Activated T-cell treated with anti-CD3 and anti-CD28 coated beads, Interleukin-2, amount 50 U/mL, for 4 hours (primary cell): ENCODE results near the gene SETBP1. TPM values are rescaled to one million over a fixed set of nuclear protein-coding genes. Genes with fewer than 3 reads are reported as not detected.

Source experiments
- ATAC-seq, 2 donors: fragments of 200-7000 bp; cut with Tn5 transposase; one replicate each; pipeline ENCODE4 v1.10.0; 2021
- DNase-seq: peaks from one replicate; pipeline ENCODE4 v3.0.0-alpha.2; 2020
- H3K27me3 Mint-ChIP-seq: one replicate; pipeline ENCODE4 v1.8.0; 2021; ENCODE audit warnings: low read depth, mixed read lengths
- H3K36me3 Mint-ChIP-seq: one replicate; pipeline ENCODE4 v1.8.0; 2022; ENCODE audit warnings: mixed read lengths; ENCODE audit not compliant: insufficient read depth
- H3K4me1 Mint-ChIP-seq: one replicate; pipeline ENCODE4 v1.8.0; 2021; ENCODE audit warnings: low read depth, mixed read lengths
- H3K4me3 Mint-ChIP-seq: one replicate; pipeline ENCODE4 v1.8.0; 2021; ENCODE audit warnings: mild to moderate bottlenecking, moderate library complexity, mixed read lengths
- H3K9me3 Mint-ChIP-seq: one replicate; pipeline ENCODE4 v1.8.0; 2021; ENCODE audit warnings: mixed read lengths
- total RNA-seq, 3 donors: library from RNA; stranded (reverse); gene quantifications; one replicate each; pipeline ENCODE4 v1.2.1, GENCODE V29; 2021

Gene SETBP1
- total RNA-seq, 3 donors from 2014 or later: 6.2 to 9.2 (median 7.6) TPM

- H3K4me1 Mint-ChIP-seq: no peaks in the 10 kb centered on the region
- no peaks in the 10 kb centered on the region for H3K9me3 Mint-ChIP-seq
- H3K4me3 Mint-ChIP-seq: no peak overlapping the region
- DNase-seq: no peak
- peaks cover 5% of the 10 kb centered on the region for H3K27me3 Mint-ChIP-seq
- ATAC-seq: no peak
- H3K36me3 Mint-ChIP-seq: no peaks in the 10 kb centered on the region
These were observed 261.4 kb downstream of the SETBP1 start for GRCh38 chr18:44942073-44942472.

DNA sequence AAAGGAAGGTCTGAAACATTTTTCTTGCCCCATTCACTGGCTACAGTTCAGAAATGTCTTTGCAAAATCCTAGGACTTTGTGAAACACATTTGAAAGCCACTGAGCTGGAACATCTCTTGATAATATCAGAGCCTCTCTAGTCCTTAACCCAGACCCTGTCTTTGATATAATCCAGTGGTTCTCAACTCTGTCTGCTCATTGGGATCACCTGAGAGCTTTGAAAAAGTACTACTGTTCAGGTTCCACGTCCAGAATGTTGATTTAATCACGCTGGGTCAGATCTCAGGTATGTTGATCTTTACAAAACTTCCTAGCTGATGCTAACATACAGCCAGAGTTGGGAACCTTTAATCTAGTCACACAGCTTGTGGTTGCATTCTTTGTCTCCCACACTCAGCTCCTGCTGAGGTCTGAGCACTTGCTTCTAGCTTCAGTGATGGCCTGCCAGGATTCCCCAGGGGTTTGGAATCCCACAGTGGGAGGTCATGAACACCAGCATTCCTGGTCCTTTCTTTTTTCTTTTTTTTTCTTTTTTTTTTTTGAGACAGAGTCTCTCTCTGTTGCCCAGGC is 262.7 kb downstream of the SETBP1 start:
- DNase-seq (no peak), ATAC-seq (no peak)
- Mint-ChIP-seq H3K36me3 (no peaks in the 10 kb centered on the region), H3K9me3 (no peaks in the 10 kb centered on the region), H3K4me3 (no peak overlapping the region), H3K27me3 (no peaks in the 10 kb centered on the region), H3K4me1 (no peaks in the 10 kb centered on the region)

DNA sequence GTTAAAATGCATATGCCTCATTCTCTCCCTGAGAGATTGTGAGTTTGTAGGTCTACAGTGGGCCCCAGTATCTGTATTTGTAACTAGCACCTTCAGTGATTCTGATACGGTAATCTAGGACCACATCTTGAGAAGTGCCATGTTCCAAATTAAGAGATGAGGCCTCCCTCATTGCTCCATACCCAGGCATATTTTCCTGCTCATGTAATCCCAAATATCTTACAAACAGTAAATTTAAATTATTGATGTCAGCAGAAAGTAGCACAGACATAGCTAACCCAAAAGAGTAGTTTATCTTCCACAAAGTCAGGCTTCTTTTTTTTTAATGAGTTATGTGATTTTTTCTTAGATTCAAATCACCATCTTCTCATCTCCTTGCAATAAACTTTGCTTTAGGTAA is 263.8 kb downstream of the SETBP1 start:
- Mint-ChIP-seq H3K4me3 (no peak overlapping the region), H3K36me3 (no peaks in the 10 kb centered on the region), H3K4me1 (no peaks in the 10 kb centered on the region), H3K9me3 (no peaks in the 10 kb centered on the region), H3K27me3 (no peaks in the 10 kb centered on the region)
- no peak for DNase-seq
- ATAC-seq: no peak

GRCh38 chr18:44945888-44946401 is 265.3 kb downstream of the SETBP1 start:
- no peaks in the 10 kb centered on the region for H3K4me1 Mint-ChIP-seq
- H3K27me3 Mint-ChIP-seq: no peaks in the 10 kb centered on the region
- DNase-seq: no peak
- ATAC-seq: peak in 1 of 2 donors; percentile 37
- no peaks in the 10 kb centered on the region for H3K36me3 Mint-ChIP-seq
- no peak overlapping the region for H3K4me3 Mint-ChIP-seq
- H3K9me3 Mint-ChIP-seq: no peaks in the 10 kb centered on the region

DNA sequence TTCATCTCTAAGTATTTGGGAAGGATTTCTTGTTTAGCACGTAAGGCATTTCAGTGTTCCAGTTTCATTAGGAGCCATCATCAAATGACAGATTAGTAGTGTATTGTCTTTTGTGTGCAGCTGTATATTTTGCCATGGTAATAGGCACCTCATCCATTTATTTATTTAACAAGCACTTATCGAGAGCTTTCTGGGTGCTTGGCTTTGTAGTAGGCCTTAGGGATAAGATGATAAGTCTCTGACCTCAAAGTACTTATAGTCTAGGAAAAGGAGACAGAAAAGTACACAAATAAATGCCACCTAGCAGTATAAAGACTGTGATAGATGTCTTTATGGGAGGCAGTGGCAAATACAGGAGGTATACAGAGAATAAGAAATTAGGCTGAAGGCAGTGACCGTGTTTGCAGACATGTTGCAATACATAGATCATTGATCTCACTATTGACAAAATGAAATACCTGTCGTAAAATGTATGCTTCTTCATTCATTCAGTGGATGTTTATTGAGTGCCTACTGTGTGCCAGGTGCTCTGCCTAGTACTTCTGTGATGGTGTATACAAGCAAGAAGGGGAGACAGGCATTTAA is 265.9 kb downstream of the SETBP1 start:
- ATAC-seq (no peak), DNase-seq (no peak)
- H3K36me3 Mint-ChIP-seq: no peaks in the 10 kb centered on the region
- H3K4me1 Mint-ChIP-seq: no peaks in the 10 kb centered on the region
- no peaks in the 10 kb centered on the region for H3K9me3 Mint-ChIP-seq
- H3K27me3 Mint-ChIP-seq: no peaks in the 10 kb centered on the region
- no peak overlapping the region for H3K4me3 Mint-ChIP-seq

DNA sequence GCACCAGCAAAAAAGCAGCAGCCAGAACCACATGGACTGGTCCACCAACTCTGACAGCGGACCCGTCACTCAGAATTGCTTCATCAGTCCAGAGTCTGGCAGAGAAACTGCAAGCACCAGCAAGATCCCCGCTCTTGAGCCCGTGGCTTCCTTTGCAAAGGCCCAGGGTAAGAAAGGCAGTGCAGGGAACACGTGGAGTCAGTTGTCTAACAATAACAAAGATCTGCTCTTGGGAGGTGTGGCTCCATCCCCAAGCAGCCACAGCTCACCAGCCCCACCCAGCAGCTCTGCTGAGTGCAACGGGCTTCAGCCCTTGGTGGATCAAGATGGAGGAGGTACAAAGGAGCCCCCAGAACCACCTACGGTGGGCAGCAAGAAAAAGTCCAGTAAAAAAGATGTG is 269.3 kb downstream of the SETBP1 start:
- Mint-ChIP-seq H3K9me3 (no peaks in the 10 kb centered on the region), H3K27me3 (no peaks in the 10 kb centered on the region), H3K36me3 (peaks cover 1% of the 10 kb centered on the region), H3K4me3 (no peak overlapping the region), H3K4me1 (no peaks in the 10 kb centered on the region)
- DNase-seq (no peak), ATAC-seq (no peak)

DNA sequence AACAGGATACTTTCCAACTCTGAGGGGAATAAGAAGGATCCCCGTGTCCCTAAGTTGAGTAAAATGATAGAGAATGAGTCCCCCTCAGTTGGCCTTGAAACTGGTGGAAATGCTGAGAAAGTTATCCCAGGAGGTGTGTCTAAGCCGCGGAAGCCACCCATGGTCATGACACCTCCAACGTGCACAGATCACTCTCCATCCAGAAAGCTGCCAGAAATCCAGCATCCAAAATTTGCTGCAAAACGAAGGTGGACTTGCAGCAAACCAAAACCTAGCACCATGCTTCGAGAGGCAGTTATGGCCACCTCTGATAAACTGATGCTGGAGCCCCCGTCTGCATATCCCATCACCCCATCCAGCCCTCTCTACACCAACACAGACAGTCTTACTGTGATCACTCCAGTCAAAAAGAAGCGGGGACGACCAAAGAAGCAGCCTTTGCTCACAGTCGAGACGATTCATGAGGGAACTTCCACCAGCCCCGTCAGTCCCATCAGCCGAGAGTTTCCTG is 270.1 kb downstream of the SETBP1 start:
- no peaks in the 10 kb centered on the region for H3K9me3 Mint-ChIP-seq
- ATAC-seq (no peak), DNase-seq (no peak)
- H3K27me3 Mint-ChIP-seq: no peaks in the 10 kb centered on the region
- H3K4me1 Mint-ChIP-seq: no peaks in the 10 kb centered on the region
- H3K36me3 Mint-ChIP-seq: peaks cover 1% of the 10 kb centered on the region
- H3K4me3 Mint-ChIP-seq: no peak overlapping the region

DNA sequence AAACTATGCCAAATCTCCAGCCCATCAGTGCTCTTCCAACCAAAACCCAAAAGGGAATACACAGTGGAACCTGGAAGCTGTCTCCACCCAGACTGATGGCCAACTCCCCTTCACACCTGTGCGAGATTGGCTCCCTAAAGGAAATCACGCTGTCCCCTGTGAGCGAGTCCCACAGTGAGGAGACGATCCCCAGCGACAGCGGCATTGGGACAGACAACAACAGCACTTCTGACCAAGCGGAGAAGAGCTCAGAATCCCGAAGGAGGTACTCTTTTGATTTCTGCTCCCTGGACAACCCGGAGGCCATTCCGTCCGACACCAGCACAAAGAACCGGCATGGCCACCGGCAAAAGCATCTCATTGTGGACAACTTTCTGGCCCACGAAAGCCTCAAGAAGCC is 271.1 kb downstream of the SETBP1 start:
- no peaks in the 10 kb centered on the region for H3K9me3 Mint-ChIP-seq

DNA sequence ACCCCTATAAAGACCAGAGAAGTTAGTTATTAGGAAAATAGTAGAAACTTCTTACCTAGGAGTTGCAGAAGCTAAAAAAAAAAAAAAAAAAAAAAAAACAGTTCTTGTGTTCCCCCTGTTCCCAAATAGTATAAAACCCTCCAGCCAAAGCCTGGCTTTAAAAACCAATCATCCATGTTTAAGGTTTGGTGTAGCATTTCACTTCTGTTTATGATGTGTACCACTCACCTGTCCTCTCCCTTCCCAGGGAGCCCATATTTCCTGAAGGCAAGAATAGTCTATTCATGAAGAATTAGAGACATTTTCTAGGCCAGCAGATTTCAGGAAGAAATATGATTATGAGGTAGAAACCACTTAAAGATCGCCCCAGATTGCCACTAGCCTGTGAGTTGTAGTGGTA is 273.6 kb downstream of the SETBP1 start:
- Mint-ChIP-seq H3K4me3 (no peak overlapping the region), H3K9me3 (no peaks in the 10 kb centered on the region), H3K36me3 (peaks cover 1% of the 10 kb centered on the region), H3K27me3 (no peaks in the 10 kb centered on the region), H3K4me1 (no peaks in the 10 kb centered on the region)
- ATAC-seq: no peak
- no peak for DNase-seq

More for the DNA sequence above, 271.1 kb downstream of the SETBP1 start:
- H3K4me3 Mint-ChIP-seq: no peak overlapping the region
- no peak for DNase-seq
- H3K27me3 Mint-ChIP-seq: no peaks in the 10 kb centered on the region
- no peak for ATAC-seq
- H3K36me3 Mint-ChIP-seq: peaks cover 1% of the 10 kb centered on the region
- H3K4me1 Mint-ChIP-seq: no peaks in the 10 kb centered on the region

- Mint-ChIP-seq H3K27me3 (no peaks in the 10 kb centered on the region), H3K4me1 (no peaks in the 10 kb centered on the region), H3K4me3 (no peak overlapping the region), H3K36me3 (peaks cover 1% of the 10 kb centered on the region), H3K9me3 (no peaks in the 10 kb centered on the region)
- no peak for DNase-seq
- ATAC-seq: no peak
These were observed 275.1 kb downstream of the SETBP1 start for GRCh38 chr18:44955825-44956224.

- Mint-ChIP-seq H3K27me3 (no peaks in the 10 kb centered on the region), H3K4me3 (no peak overlapping the region), H3K9me3 (no peaks in the 10 kb centered on the region), H3K36me3 (peaks cover 1% of the 10 kb centered on the region), H3K4me1 (no peaks in the 10 kb centered on the region)
- ATAC-seq (no peak), DNase-seq (no peak)
These were observed 276.3 kb downstream of the SETBP1 start for GRCh38 chr18:44957025-44957424.

GRCh38 chr18:44957461-44957860 is 276.8 kb downstream of the SETBP1 start:
- Mint-ChIP-seq H3K4me1 (no peaks in the 10 kb centered on the region), H3K27me3 (no peaks in the 10 kb centered on the region), H3K36me3 (peaks cover 1% of the 10 kb centered on the region), H3K9me3 (no peaks in the 10 kb centered on the region), H3K4me3 (no peak overlapping the region)
- ATAC-seq: no peak
- no peak for DNase-seq

DNA sequence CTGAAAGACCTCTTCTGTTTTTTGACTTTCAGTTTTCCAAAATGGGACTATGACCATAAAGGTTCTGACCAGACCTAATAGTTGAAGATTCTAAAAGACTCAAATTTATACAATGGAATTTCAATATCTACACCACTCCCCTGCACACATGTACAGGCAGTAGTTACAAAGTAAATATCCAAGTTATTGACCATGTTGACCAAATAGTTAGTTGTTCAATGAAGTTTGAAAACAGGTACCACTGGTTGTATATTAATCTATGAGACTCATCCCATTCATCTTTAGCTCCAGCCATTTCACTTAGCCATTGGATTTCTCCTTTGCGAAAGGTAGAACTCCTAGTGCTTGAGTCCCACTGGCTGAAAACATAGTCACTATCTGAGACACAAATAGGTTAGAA is 277.4 kb downstream of the SETBP1 start:
- no peak for DNase-seq
- Mint-ChIP-seq H3K27me3 (no peaks in the 10 kb centered on the region), H3K9me3 (no peaks in the 10 kb centered on the region), H3K4me3 (no peak overlapping the region), H3K4me1 (no peaks in the 10 kb centered on the region), H3K36me3 (peaks cover under 1% of the 10 kb centered on the region)
- ATAC-seq: no peak

- Mint-ChIP-seq H3K4me3 (no peak overlapping the region), H3K27me3 (no peaks in the 10 kb centered on the region), H3K36me3 (no peaks in the 10 kb centered on the region), H3K9me3 (no peaks in the 10 kb centered on the region), H3K4me1 (no peaks in the 10 kb centered on the region)
- no peak for ATAC-seq
- no peak for DNase-seq
These were observed 277.8 kb downstream of the SETBP1 start for GRCh38 chr18:44958455-44958854.

DNA sequence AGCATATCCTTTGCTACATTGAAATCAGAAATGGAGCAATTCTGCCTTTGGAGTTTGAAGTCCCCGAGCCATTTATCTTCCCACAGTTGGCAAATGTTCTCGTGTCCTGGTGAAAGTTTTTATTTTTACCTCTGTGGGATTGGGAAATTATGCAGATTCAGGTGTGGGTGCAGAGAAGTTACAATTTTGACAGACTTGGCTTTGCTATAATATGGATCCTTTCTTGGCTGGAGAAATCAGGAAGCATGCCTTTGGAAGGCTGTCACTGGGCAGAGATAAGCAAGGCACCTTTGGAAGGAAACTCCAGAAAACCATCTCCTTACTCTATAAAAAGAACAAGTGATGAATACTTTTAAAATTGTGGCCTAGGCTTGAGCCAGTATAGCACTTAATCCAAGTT is 278.3 kb downstream of the SETBP1 start:
- H3K9me3 Mint-ChIP-seq: no peaks in the 10 kb centered on the region
- no peak for ATAC-seq
- no peaks in the 10 kb centered on the region for H3K4me1 Mint-ChIP-seq
- no peaks in the 10 kb centered on the region for H3K27me3 Mint-ChIP-seq
- no peaks in the 10 kb centered on the region for H3K36me3 Mint-ChIP-seq
- DNase-seq: no peak
- H3K4me3 Mint-ChIP-seq: no peak overlapping the region
